ENCODE data around the gene HAVCR1. TPM values are rescaled to one million over a fixed set of nuclear protein-coding genes. Genes with fewer than 3 reads are reported as not detected.

The HAVCR1 gene
- polyA plus RNA-seq, 1 donor (not counting 4 experiments of a cell fraction or from before 2014, with no cell fraction given), result not detected

- H3K9me3 ChIP-seq (ENCODE audit: control insufficient read depth, low read depth, low read length), result no peaks in the 10 kb centered on the region
- no peaks in the 10 kb centered on the region for H3K79me2 ChIP-seq (ENCODE audit: control insufficient read depth, insufficient read depth, low read length)
- H3K9me1 ChIP-seq (ENCODE audit: control insufficient read depth, extremely low read depth, insufficient read depth, low read length), result no peaks in the 10 kb centered on the region
- TF ChIP-seq EZH2 (IDR thresholded peaks at IDR 0.05; ENCODE audit: low read length) (no peak), CTCF (optimal IDR thresholded peaks at IDR 0.05 in 1 of 3, IDR thresholded peaks at IDR 0.05 in 1 of 3, conservative IDR thresholded peaks at IDR 0.05 in 1 of 3; ENCODE audit: extremely low read depth in 1 of 3, insufficient read depth in 2 of 3, low read length in 3 of 3) (no peak)
- no peaks in the 10 kb centered on the region for H3K36me3 ChIP-seq (ENCODE audit: control insufficient read depth in 2 of 2, extremely low read depth in 1 of 2, insufficient read depth in 2 of 2, low read length in 2 of 2)
- no peaks in the 10 kb centered on the region for H3K27me3 ChIP-seq (ENCODE audit: control insufficient read depth, extremely low read depth, insufficient read depth, low read length)
- no peak overlapping the region for H2AFZ ChIP-seq (ENCODE audit: control insufficient read depth, low read length)
- no peaks in the 10 kb centered on the region for H3K4me1 ChIP-seq (ENCODE audit: control insufficient read depth, extremely low read depth, insufficient read depth, low read length)
- FAIRE-seq, result no peak
- no peaks in the 10 kb centered on the region for H4K20me1 ChIP-seq (ENCODE audit: control insufficient read depth, extremely low read depth, insufficient read depth, low read length)
- no peak overlapping the region for H3K4me3 ChIP-seq (ENCODE audit: control insufficient read depth in 2 of 3, extremely low read depth in 1 of 3, insufficient read depth in 2 of 3, low read depth in 1 of 3, low read length in 3 of 3)
- no peak overlapping the region for H3K4me2 ChIP-seq (ENCODE audit: control insufficient read depth, extremely low read depth, insufficient read depth, low read depth, low read length)
- no peak for DNase-seq (ENCODE audit: low read depth, low spot score)
- H3K27ac ChIP-seq (ENCODE audit: control insufficient read depth, insufficient read depth, low read length), result no peak overlapping the region
- H3K9ac ChIP-seq (ENCODE audit: control insufficient read depth, extremely low read depth, insufficient read depth, low read length), result no peak overlapping the region
- dilution Hi-C loops (cut with MboI; ENCODE audit: extremely low pct_ligation_motif_present, low sequenced_read_pairs), result no loop called here
Observed at GRCh38 chr5:157051604-157052245, 7.2 kb downstream of the HAVCR1 start.

GRCh38 chr5:157050050-157050449 is 8.9 kb downstream of the HAVCR1 start:
- H3K4me3 ChIP-seq (ENCODE audit: control insufficient read depth in 2 of 3, extremely low read depth in 1 of 3, insufficient read depth in 2 of 3, low read depth in 1 of 3, low read length in 3 of 3), result no peak overlapping the region

More at GRCh38 chr5:157050050-157050449, 8.9 kb downstream of the HAVCR1 start:
- H3K4me1 ChIP-seq (ENCODE audit: control insufficient read depth, extremely low read depth, insufficient read depth, low read length), result no peaks in the 10 kb centered on the region
- H3K9ac ChIP-seq (ENCODE audit: control insufficient read depth, extremely low read depth, insufficient read depth, low read length), result no peak overlapping the region
- TF ChIP-seq CTCF (optimal IDR thresholded peaks at IDR 0.05 in 1 of 3, IDR thresholded peaks at IDR 0.05 in 1 of 3, conservative IDR thresholded peaks at IDR 0.05 in 1 of 3; ENCODE audit: extremely low read depth in 1 of 3, insufficient read depth in 2 of 3, low read length in 3 of 3), result no peak
- TF ChIP-seq EZH2 (IDR thresholded peaks at IDR 0.05; ENCODE audit: low read length), result no peak
- H3K9me3 ChIP-seq (ENCODE audit: control insufficient read depth, low read depth, low read length), result no peaks in the 10 kb centered on the region
- H3K27ac ChIP-seq (ENCODE audit: control insufficient read depth, insufficient read depth, low read length), result no peak overlapping the region
- H4K20me1 ChIP-seq (ENCODE audit: control insufficient read depth, extremely low read depth, insufficient read depth, low read length), result no peaks in the 10 kb centered on the region
- H3K9me1 ChIP-seq (ENCODE audit: control insufficient read depth, extremely low read depth, insufficient read depth, low read length), result no peaks in the 10 kb centered on the region
- H3K27me3 ChIP-seq (ENCODE audit: control insufficient read depth, extremely low read depth, insufficient read depth, low read length), result no peaks in the 10 kb centered on the region
- H3K4me2 ChIP-seq (ENCODE audit: control insufficient read depth, extremely low read depth, insufficient read depth, low read depth, low read length), result no peak overlapping the region
- no peaks in the 10 kb centered on the region for H3K36me3 ChIP-seq (ENCODE audit: control insufficient read depth in 2 of 2, extremely low read depth in 1 of 2, insufficient read depth in 2 of 2, low read length in 2 of 2)
- no peak overlapping the region for H2AFZ ChIP-seq (ENCODE audit: control insufficient read depth, low read length)
- H3K79me2 ChIP-seq (ENCODE audit: control insufficient read depth, insufficient read depth, low read length), result no peaks in the 10 kb centered on the region
- FAIRE-seq (no peak), DNase-seq (ENCODE audit: low read depth, low spot score) (no peak)
- dilution Hi-C loops (cut with MboI; ENCODE audit: extremely low pct_ligation_motif_present, low sequenced_read_pairs), result no loop called here
